AG08396 (cell line): ENCODE measurements around the gene MLLT1.
A peak's percentile ranks its signal among the peaks of the same experiment; 100 is the strongest.

Experiments
- DNase-seq: peaks from one replicate; pipeline ENCODE4 v3.0.0; 2012; ENCODE audit warnings: low spot score, mixed read lengths

Gene MLLT1

GRCh38 chr19:6221220-6221877 lies 58.4 kb downstream of the MLLT1 start:
- no peak for DNase-seq

GRCh38 chr19:6220385-6221191 lies 59.2 kb downstream of the MLLT1 start:
- DNase-seq: peak; percentile 77

- no peak for DNase-seq
These were observed 60.0 kb downstream of the MLLT1 start for GRCh38 chr19:6219586-6220290.

- DNase-seq: no peak
These were observed 60.6 kb downstream of the MLLT1 start for GRCh38 chr19:6219147-6219525.

- DNase-seq: peak; percentile 96
These were observed 61.2 kb downstream of the MLLT1 start for GRCh38 chr19:6218491-6219146.

GRCh38 chr19:6217752-6218334 lies 61.9 kb downstream of the MLLT1 start:
- no peak for DNase-seq

GRCh38 chr19:6216996-6217751 lies 62.6 kb downstream of the MLLT1 start:
- DNase-seq: no peak

- DNase-seq: no peak
These were observed 63.4 kb downstream of the MLLT1 start for GRCh38 chr19:6216236-6216995.

GRCh38 chr19:6215701-6216235 lies 64.0 kb downstream of the MLLT1 start:
- no peak for DNase-seq

GRCh38 chr19:6214881-6215541 lies 64.8 kb downstream of the MLLT1 start:
- no peak for DNase-seq

GRCh38 chr19:6213696-6214641 lies 65.8 kb downstream of the MLLT1 start:
- DNase-seq: peak; percentile 6

- DNase-seq: peak; percentile 9
These were observed 66.5 kb downstream of the MLLT1 start for GRCh38 chr19:6213266-6213595.

- peak; percentile 5 for DNase-seq
These were observed 67.1 kb downstream of the MLLT1 start for GRCh38 chr19:6212403-6213265.

GRCh38 chr19:6211632-6212402 lies 68.0 kb downstream of the MLLT1 start:
- peak; percentile 5 for DNase-seq

- no peak for DNase-seq
These were observed 68.8 kb downstream of the MLLT1 start for GRCh38 chr19:6210721-6211600.

- DNase-seq: no peak
These were observed 69.7 kb downstream of the MLLT1 start for GRCh38 chr19:6210091-6210490.
